ENCODE measurements around the gene GATA6.
A peak's percentile ranks its signal among the peaks of the same experiment; 100 is the strongest.

Gene GATA6

GRCh38 chr18:22169011-22169888 is at the start of gene GATA6:
Gene GATA6, plus strand, starts transcription at chr18:22169589. Its CDS starts 1,556 bp downstream, at chr18:22171145.
- peaks cover 95% of the 10 kb centered on the region for H3K27me3 ChIP-seq (ENCODE audit: control insufficient read depth, insufficient read depth, low read length)
- no peak within 1 kb of the TSS for H3K9ac ChIP-seq (ENCODE audit: low read depth, low read length)
- peak within 1 kb of the TSS; percentile 64 for H3K4me3 ChIP-seq (ENCODE audit: low read depth, low read length)
- H3K9me3 ChIP-seq (ENCODE audit: control insufficient read depth, insufficient read depth, low read length): no peaks in the 10 kb centered on the region; the same call in 1 of the 2 replicates
- H3K4me1 ChIP-seq (ENCODE audit: control insufficient read depth, insufficient read depth, low read length): peaks cover 17% of the 10 kb centered on the region
- H3K36me3 ChIP-seq (ENCODE audit: control insufficient read depth, insufficient read depth, low read length): no peaks in the 10 kb centered on the region
- peak within 1 kb of the TSS; percentile 61 for H3K27ac ChIP-seq (ENCODE audit: low read depth, low read length)

GRCh38 chr18:22124970-22125369 is 44.4 kb upstream of the GATA6 start:
- Histone ChIP-seq H3K36me3 (ENCODE audit: control insufficient read depth, insufficient read depth, low read length) (no peaks in the 10 kb centered on the region), H3K9me3 (ENCODE audit: control insufficient read depth, insufficient read depth, low read length) (no peaks in the 10 kb centered on the region; the same call in 1 of the 2 replicates), H3K27me3 (ENCODE audit: control insufficient read depth, insufficient read depth, low read length) (no peaks in the 10 kb centered on the region), H3K4me3 (ENCODE audit: low read depth, low read length) (no peak overlapping the region), H3K4me1 (ENCODE audit: control insufficient read depth, insufficient read depth, low read length) (no peaks in the 10 kb centered on the region), H3K27ac (ENCODE audit: low read depth, low read length) (no peak overlapping the region), H3K9ac (ENCODE audit: low read depth, low read length) (no peak overlapping the region)

GRCh38 chr18:22128954-22129353 is 40.4 kb upstream of the GATA6 start:
- Histone ChIP-seq H3K4me3 (ENCODE audit: low read depth, low read length) (no peak overlapping the region), H3K27ac (ENCODE audit: low read depth, low read length) (no peak overlapping the region), H3K27me3 (ENCODE audit: control insufficient read depth, insufficient read depth, low read length) (no peaks in the 10 kb centered on the region), H3K36me3 (ENCODE audit: control insufficient read depth, insufficient read depth, low read length) (no peaks in the 10 kb centered on the region), H3K9me3 (ENCODE audit: control insufficient read depth, insufficient read depth, low read length) (no peaks in the 10 kb centered on the region), H3K4me1 (ENCODE audit: control insufficient read depth, insufficient read depth, low read length) (no peaks in the 10 kb centered on the region), H3K9ac (ENCODE audit: low read depth, low read length) (no peak overlapping the region)

GRCh38 chr18:22129778-22130177 is 39.6 kb upstream of the GATA6 start:
- no peaks in the 10 kb centered on the region for H3K4me1 ChIP-seq (ENCODE audit: control insufficient read depth, insufficient read depth, low read length)
- H3K36me3 ChIP-seq (ENCODE audit: control insufficient read depth, insufficient read depth, low read length): no peaks in the 10 kb centered on the region
- H3K27me3 ChIP-seq (ENCODE audit: control insufficient read depth, insufficient read depth, low read length): no peaks in the 10 kb centered on the region
- H3K4me3 ChIP-seq (ENCODE audit: low read depth, low read length): no peak overlapping the region
- no peaks in the 10 kb centered on the region for H3K9me3 ChIP-seq (ENCODE audit: control insufficient read depth, insufficient read depth, low read length)
- H3K9ac ChIP-seq (ENCODE audit: low read depth, low read length): no peak overlapping the region
- no peak overlapping the region for H3K27ac ChIP-seq (ENCODE audit: low read depth, low read length)

GRCh38 chr18:22132258-22132657 is 37.1 kb upstream of the GATA6 start:
- Histone ChIP-seq H3K27me3 (ENCODE audit: control insufficient read depth, insufficient read depth, low read length) (no peaks in the 10 kb centered on the region), H3K36me3 (ENCODE audit: control insufficient read depth, insufficient read depth, low read length) (no peaks in the 10 kb centered on the region), H3K9ac (ENCODE audit: low read depth, low read length) (no peak overlapping the region), H3K4me1 (ENCODE audit: control insufficient read depth, insufficient read depth, low read length) (no peaks in the 10 kb centered on the region), H3K4me3 (ENCODE audit: low read depth, low read length) (no peak overlapping the region), H3K9me3 (ENCODE audit: control insufficient read depth, insufficient read depth, low read length) (no peaks in the 10 kb centered on the region), H3K27ac (ENCODE audit: low read depth, low read length) (no peak overlapping the region)

- Histone ChIP-seq H3K4me3 (ENCODE audit: low read depth, low read length) (no peak overlapping the region), H3K9me3 (ENCODE audit: control insufficient read depth, insufficient read depth, low read length) (no peaks in the 10 kb centered on the region), H3K4me1 (ENCODE audit: control insufficient read depth, insufficient read depth, low read length) (no peaks in the 10 kb centered on the region), H3K27me3 (ENCODE audit: control insufficient read depth, insufficient read depth, low read length) (no peaks in the 10 kb centered on the region), H3K9ac (ENCODE audit: low read depth, low read length) (no peak overlapping the region), H3K36me3 (ENCODE audit: control insufficient read depth, insufficient read depth, low read length) (no peaks in the 10 kb centered on the region), H3K27ac (ENCODE audit: low read depth, low read length) (no peak overlapping the region)
These were observed 36.6 kb upstream of the GATA6 start for GRCh38 chr18:22132763-22133162.

GRCh38 chr18:22136395-22136794 is 33.0 kb upstream of the GATA6 start:
- Histone ChIP-seq H3K36me3 (ENCODE audit: control insufficient read depth, insufficient read depth, low read length) (no peaks in the 10 kb centered on the region), H3K9me3 (ENCODE audit: control insufficient read depth, insufficient read depth, low read length) (no peaks in the 10 kb centered on the region), H3K4me1 (ENCODE audit: control insufficient read depth, insufficient read depth, low read length) (peaks cover 6% of the 10 kb centered on the region; the same call in 1 of the 2 replicates), H3K9ac (ENCODE audit: low read depth, low read length) (no peak overlapping the region), H3K27ac (ENCODE audit: low read depth, low read length) (no peak overlapping the region), H3K27me3 (ENCODE audit: control insufficient read depth, insufficient read depth, low read length) (no peaks in the 10 kb centered on the region), H3K4me3 (ENCODE audit: low read depth, low read length) (no peak overlapping the region)

- no peak overlapping the region for H3K4me3 ChIP-seq (ENCODE audit: low read depth, low read length)
- H3K4me1 ChIP-seq (ENCODE audit: control insufficient read depth, insufficient read depth, low read length): peaks cover 8% of the 10 kb centered on the region; the same call in 1 of the 2 replicates
- H3K36me3 ChIP-seq (ENCODE audit: control insufficient read depth, insufficient read depth, low read length): no peaks in the 10 kb centered on the region
- no peaks in the 10 kb centered on the region for H3K9me3 ChIP-seq (ENCODE audit: control insufficient read depth, insufficient read depth, low read length)
- no peak overlapping the region for H3K9ac ChIP-seq (ENCODE audit: low read depth, low read length)
- no peaks in the 10 kb centered on the region for H3K27me3 ChIP-seq (ENCODE audit: control insufficient read depth, insufficient read depth, low read length)
- peak overlapping the region; percentile 57 for H3K27ac ChIP-seq (ENCODE audit: low read depth, low read length)
These were observed 28.2 kb upstream of the GATA6 start for GRCh38 chr18:22141211-22141610.

- 0 out of 2 replicates have a peak, but pooled peaks cover 5% of the 10 kb centered on the region for H3K27me3 ChIP-seq (ENCODE audit: control insufficient read depth, insufficient read depth, low read length)
- no peaks in the 10 kb centered on the region for H3K9me3 ChIP-seq (ENCODE audit: control insufficient read depth, insufficient read depth, low read length)
- no peak overlapping the region for H3K27ac ChIP-seq (ENCODE audit: low read depth, low read length)
- no peaks in the 10 kb centered on the region for H3K36me3 ChIP-seq (ENCODE audit: control insufficient read depth, insufficient read depth, low read length)
- peaks cover 8% of the 10 kb centered on the region; the same call in 1 of the 2 replicates for H3K4me1 ChIP-seq (ENCODE audit: control insufficient read depth, insufficient read depth, low read length)
- no peak overlapping the region for H3K4me3 ChIP-seq (ENCODE audit: low read depth, low read length)
- no peak overlapping the region for H3K9ac ChIP-seq (ENCODE audit: low read depth, low read length)
These were observed 25.7 kb upstream of the GATA6 start for GRCh38 chr18:22143347-22144340.

GRCh38 chr18:22145160-22145559 is 24.2 kb upstream of the GATA6 start:
- Histone ChIP-seq H3K27ac (ENCODE audit: low read depth, low read length) (no peak overlapping the region), H3K36me3 (ENCODE audit: control insufficient read depth, insufficient read depth, low read length) (no peaks in the 10 kb centered on the region), H3K9ac (ENCODE audit: low read depth, low read length) (no peak overlapping the region), H3K9me3 (ENCODE audit: control insufficient read depth, insufficient read depth, low read length) (no peaks in the 10 kb centered on the region), H3K4me1 (ENCODE audit: control insufficient read depth, insufficient read depth, low read length) (peaks cover 8% of the 10 kb centered on the region; the same call in 1 of the 2 replicates), H3K27me3 (ENCODE audit: control insufficient read depth, insufficient read depth, low read length) (0 out of 2 replicates have a peak, but pooled peaks cover 5% of the 10 kb centered on the region), H3K4me3 (ENCODE audit: low read depth, low read length) (no peak overlapping the region)
